ENCODE data around the gene PHRF1.
"Not testable (repeated sequence)": the region's sequence is repeated elsewhere in the genome, so short reads cannot be mapped to it uniquely, and the experiment has no call there.

PHRF1 gene

DNA sequence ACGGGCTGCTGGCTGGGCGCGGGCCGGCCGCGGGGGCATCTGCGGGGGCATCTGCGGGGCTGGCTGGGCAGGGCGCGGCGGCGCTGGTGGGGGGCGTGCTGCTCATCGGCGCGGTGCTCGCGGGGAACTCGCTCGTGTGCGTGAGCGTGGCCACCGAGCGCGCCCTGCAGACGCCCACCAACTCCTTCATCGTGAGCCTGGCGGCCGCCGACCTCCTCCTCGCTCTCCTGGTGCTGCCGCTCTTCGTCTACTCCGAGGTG lies 61.0 kb downstream of the PHRF1 start:
- DNase-seq: no peak

DNA sequence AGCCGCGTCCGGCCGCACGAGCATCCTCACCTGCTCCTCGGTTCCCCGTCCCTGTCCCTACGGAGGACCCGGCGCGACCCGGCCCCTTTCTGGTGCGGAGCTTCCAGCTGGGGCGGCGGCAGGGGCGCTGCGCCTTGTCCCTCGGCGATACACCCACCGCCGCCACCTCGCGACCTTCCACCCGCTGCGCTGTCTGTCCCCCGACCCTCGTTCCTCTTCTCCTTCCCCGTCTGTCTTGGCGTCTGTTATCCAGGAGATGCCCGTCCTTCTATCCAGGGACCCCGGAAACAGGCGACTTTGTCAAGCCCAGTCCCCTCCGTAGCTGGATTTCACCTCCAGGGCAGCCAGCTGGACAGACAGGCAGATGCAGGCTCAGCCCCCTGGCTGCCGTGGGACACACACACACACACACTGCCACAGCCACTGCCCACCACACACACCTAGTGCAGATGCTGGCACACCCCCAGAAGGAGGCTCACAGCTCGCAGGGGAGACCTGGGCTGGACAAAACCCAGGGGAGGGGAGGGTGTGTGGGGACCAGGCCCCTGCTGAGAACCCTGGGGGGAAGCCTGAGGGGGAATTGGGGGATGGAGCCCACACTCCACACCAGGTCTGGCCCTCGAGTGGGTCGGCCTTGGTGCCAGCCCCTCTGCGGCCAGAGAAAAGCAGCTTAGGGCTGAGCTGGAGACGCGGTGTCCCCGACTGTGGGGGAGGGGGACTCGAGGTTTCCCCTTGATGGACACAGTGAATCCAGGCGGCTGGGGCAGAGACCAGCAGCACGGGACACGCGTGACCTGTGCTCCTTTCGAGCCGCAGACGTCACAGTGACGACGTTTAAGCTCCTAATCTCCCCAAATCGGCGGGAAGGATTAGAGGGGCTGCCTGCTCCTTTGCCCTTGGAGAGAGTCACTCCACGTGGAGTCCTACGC lies 61.6 kb downstream of the PHRF1 start:
- no peak for DNase-seq

DNA sequence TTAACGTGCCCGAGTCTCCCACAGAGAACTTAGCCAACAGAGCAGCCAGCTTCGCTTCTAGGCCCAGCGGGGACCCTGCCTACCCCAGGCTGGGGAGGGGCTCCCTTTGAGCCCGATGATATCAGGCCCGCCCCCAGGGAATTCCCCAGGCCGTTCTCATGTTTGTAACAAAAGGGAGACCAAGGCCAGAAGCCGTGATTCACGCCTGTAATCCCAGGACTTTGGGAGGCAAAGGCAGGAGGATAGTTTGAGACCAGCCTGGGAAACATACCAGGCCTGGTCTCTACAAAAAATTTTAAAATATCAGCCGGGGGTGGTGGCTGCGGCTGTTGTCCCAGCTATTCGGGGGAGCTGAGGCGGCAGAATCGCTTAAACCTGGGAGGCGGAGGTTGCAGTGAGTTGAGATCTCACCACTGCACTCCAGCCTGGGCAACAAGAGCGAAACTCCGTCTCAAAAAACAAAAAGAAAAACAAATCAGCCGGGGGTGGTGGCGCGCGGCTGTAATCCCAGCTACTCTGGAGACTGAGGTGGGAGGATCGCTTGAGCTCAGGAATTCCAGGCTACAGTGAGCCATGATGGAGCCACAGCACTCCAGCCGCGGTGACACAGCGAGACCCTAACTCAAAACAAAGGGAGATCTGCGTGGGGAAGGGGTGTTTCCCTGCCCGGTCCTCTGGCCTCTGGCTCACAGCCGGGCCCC lies 62.5 kb downstream of the PHRF1 start:
- no peak for DNase-seq

DNA sequence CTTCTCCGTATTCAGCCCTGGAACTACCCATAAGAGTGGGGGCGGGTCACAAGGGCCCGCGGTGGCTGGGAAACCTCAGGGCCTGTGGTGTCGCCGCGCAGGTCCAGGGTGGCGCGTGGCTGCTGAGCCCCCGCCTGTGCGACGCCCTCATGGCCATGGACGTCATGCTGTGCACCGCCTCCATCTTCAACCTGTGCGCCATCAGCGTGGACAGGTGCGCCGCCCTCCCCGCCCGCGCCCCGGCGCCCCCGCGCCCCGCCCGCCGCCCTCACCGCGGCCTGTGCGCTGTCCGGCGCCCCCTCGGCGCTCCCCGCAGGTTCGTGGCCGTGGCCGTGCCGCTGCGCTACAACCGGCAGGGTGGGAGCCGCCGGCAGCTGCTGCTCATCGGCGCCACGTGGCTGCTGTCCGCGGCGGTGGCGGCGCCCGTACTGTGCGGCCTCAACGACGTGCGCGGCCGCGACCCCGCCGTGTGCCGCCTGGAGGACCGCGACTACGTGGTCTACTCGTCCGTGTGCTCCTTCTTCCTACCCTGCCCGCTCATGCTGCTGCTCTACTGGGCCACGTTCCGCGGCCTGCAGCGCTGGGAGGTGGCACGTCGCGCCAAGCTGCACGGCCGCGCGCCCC lies 63.2 kb downstream of the PHRF1 start:
- peak; percentile 15 for DNase-seq

DNA sequence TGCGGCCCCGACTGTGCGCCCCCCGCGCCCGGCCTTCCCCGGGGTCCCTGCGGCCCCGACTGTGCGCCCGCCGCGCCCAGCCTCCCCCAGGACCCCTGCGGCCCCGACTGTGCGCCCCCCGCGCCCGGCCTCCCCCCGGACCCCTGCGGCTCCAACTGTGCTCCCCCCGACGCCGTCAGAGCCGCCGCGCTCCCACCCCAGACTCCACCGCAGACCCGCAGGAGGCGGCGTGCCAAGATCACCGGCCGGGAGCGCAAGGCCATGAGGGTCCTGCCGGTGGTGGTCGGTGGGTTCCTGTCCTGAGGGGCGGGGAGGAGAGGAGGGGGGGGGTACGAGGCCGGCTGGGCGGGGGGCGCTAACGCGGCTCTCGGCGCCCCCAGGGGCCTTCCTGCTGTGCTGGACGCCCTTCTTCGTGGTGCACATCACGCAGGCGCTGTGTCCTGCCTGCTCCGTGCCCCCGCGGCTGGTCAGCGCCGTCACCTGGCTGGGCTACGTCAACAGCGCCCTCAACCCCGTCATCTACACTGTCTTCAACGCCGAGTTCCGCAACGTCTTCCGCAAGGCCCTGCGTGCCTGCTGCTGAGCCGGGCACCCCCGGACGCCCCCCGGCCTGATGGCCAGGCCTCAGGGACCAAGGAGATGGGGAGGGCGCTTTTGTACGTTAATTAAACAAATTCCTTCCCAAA lies 63.9 kb downstream of the PHRF1 start:
- peak; percentile 39 for DNase-seq

DNA sequence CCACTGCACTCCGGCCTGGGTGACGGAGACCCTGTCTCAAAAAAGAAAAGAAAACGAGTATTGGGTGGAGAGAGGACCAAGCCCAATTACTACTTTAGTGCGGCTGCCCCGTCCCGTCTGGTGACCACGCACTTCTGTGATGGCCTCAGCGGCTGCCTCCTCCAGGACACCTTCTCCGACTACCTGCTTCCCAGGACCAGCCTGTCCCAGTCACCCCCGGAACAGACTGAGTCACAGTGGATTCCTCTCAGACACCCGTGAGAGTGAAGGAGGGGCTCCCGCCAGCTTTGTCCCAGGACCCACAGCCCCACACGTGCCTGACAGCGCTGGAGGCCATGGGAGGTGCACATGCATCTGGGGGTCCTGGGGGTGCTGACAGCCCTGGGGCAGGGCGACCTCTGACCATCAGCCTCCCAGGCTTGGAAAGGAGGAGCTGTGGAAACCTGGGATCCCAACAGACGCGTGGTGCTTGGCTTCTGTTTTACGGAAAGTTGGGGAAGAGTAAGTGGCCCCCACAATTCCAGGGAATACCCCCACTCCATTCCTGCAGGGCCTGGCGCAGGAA lies 65.6 kb downstream of the PHRF1 start:
- DNase-seq: no peak

DNA sequence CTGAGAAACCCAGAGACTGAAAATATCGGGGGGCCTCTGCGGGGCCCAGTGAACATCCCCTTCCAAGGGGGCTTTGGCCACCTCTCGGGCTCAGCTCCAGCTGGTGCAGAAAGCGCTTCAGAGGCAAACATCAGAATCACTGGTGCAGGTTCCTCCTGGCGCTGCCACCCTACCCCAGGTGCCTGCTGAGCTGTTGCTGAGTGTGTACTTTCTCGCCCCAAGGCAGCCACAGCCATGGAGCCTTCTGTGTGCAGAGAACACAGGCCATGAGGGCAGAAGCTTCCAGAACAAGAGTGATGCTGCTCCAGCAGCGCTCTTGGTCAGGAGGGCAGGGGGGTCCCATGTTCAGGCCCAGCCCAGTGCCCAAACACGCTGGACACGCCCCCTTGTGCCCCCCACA lies 67.1 kb downstream of the PHRF1 start:
- DNase-seq: no peak

DNA sequence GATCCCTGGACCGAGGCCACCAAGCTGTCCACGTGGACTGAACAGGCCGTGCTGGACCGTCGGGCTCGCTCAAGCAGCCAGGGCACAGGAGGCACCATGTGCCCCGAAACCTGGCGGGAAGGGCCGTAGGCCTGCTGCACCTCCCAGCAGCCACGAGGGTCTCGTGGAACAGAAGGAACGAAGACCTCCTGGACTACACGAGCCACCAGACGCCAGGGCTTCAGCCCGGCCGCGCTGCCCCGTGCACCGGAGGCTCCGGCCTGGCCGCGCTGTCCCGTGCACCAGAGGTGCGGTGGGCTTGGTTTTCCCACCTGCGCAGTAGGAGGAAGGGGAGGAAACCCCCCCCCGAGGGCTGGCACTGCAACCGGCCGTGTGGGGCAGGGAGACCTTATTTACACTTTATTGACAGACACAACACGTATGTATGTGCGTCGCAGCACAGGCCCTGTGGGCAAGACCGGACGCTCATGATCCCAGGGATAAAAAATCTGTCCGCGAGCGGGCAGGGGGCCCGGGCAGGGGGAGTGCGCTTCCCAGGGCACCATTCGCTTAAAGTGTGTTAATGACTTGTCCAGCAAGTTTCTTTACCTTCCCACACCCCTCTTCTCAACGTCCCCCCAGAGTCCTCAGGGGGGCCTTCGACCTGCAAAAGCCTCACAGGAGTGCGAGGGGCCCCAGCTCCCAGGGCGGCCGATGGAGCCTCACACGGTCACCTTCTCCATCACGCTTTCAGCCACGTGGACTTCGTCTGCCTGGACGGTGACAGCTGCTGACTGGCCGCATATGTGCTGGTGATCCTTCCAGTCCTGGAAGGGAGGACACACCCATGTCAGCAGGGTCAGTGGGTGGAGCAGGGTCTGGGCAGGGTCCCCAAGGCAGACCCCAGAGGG lies 67.8 kb downstream of the PHRF1 start:
- no peak for DNase-seq

DNA sequence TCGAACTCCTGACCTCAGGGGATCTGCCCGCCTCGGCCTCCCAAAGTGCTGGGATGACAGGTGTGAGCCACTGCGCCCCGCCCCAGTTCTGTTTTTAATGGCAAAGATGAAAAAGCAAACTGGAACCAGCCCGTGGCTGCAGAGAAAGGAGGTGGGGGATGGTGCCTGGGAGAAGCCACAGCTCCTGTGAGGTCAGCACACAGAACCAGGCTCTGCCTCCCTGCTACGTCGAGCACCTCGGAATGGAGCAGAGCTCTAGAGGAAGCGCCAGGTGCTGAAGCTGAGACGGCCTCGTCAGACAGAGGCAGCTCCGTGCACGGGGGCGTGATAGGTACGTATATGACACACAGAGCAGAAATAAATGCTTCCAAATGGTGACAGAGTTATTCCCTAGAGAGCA lies 69.3 kb downstream of the PHRF1 start:
- no peak for DNase-seq

DNA sequence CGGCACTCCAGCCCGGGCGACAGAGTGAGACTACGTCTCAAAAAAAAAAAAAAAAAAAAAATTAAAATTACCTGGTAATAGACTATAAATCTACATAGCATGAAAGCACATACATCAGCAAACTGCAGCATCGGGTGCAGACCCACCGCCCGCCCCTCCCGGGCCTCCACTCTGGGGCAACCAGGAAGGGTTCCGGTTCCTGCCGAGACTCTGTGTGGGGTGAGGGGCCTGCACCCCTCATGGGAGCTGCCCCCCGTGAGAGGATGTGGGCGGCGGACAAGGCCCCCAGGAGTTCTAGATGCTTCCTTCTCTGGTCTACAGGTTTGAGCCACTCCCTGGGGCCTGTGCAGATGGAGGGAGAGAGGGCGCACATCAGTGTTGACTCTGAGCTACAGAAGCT lies 69.9 kb downstream of the PHRF1 start:
- DNase-seq: no peak

DNA sequence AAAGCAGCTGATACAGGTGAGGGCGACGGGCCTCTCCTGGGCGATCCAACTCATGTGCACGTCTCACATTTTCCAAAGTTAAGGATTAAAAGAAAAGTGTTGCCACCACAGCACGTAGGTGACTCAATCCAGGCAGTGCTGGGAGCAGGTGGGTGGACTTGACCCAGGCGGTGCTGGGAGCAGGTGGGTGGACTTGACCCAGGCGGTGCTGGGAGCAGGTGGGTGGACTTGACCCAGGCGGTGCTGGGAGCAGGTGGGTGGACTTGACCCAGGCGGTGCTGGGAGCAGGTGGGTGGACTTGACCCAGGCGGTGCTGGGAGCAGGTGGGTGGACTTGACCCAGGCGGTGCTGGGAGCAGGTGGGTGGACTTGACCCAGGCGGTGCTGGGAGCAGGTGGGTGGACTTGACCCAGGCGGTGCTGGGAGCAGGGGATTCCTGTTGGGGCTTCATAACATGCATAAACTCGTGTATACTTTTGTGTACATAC lies 71.4 kb downstream of the PHRF1 start:
- DNase-seq: not testable (repeated sequence)

DNA sequence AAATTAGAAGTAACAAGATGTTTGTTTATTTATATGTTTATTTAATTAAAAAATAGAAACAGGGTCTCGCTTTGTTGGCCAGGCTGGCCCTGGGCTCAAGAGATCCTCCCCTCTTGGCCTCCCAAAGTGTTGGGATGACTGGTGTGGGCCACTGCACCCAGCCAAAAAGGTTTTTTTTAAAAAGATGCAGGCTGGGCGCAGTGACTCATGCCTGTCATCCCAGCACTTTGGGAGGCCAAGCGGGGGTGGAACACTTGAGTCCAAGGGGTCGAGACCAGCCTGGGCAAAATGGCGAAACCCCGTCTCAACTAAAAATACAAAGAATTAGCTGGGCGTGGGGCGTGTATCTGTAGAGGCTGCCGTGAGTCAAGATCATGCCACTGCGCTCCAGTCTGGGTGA lies 74.2 kb downstream of the PHRF1 start:
- DNase-seq: no peak

DNA sequence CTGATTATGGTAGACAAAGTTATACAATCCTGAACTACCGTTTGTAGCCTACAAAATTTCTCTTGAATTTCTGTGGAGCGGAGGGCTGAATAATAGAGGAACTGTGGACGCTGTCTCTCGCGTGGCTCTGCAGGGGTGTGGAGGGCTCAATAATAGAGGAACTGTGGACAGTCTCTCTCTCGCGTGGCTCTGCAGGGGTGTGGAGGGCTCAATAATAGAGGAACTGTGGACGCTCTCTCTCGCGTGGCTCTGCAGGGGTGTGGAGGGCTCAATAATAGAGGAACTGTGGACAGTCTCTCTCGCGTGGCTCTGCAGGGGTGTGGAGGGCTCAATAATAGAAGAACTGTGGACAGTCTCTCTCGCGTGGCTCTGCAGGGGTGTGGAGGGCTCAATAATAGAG lies 76.9 kb downstream of the PHRF1 start:
- not testable (repeated sequence) for DNase-seq

DNA sequence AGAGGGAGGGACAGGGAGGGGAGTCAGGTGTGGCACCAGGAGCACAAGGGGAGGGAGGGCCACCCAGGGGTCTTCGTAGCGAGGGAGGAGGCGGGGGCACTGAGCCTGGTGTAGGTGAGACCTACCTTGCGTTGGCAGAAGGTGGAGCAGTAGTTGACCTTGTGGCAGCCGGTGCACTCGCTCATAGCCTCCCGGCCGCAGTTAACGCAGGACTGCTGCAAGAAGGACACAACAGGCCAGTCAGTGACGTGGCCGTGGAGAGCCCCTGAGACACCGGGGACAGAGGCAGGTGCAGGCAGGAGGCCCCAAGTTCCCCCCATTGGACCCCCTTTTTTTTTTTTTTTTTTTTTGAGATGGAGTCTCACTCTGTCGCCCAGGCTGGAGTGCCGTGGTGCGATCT lies 77.6 kb downstream of the PHRF1 start:
- DNase-seq: no peak

DNA sequence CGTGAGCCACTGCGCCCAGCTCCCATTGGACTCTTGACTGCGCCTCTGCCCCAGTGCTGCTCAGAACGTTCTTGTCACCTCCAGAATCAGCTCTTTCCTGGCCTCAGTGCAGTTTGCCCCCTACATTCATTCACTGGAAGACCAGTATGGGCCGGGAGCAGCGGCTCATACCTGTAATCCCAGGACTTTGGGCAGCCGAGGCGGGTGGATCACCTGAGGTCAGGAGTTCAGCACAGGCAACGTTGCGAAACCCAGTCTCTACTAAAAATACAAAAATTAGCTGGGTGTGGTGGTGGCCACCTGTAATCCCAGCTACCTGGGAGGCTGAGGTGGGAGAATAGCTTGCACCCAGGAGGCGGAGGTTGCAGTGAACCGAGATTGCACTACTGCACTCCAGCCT lies 78.2 kb downstream of the PHRF1 start:
- not testable (repeated sequence) for DNase-seq

DNA sequence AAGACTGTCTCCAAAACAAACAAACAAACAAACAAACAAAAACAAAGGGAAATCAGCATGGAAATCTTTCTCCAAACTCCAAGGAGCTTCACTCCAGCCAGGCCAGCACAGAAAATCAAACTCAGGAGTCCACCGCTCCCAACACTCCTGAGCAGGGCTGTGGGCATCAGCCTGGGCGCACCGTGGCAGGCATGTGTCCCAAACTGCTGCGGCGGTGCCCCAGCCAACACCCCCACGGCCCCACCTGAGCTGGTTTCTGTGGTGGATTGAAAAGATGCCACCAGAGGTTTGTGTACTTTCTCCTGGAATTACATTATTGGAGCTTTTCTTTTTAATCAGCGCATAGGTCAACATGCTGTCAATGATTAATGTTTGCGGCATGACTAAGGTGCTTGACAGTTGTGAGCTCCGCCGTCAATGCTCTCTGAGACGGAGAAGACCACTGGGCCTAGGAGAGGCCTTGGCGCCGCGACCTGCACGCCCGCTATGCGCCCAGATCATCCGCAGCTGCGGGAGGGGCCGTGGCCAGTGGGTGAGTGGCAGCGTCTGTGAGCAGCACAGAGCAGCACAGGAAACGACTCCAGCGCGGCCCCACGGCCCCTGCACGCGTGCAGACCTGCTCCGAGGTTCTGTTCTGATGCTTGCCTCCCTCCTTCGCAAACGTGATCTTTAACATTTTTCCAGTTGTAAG lies 78.9 kb downstream of the PHRF1 start:
- no peak for DNase-seq

DNA sequence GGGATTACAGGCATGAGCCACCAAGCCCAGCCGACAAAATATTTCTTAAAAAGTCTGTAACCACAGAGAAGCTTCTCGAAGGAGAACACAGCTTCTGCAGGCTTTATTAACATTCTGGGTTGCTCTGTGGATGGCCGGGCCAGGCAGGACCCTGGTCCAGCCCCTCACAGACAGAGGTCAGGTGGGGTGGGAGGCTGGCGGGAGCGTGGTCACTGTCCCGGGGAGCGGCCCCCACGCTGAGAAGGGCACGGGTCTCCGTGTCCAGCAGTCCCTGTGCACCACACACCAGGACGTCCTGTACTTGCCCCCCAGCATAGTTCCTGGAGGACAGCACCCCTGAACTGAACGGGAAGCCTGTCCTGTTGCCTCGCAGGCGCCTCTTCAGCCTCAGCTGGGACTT lies 80.2 kb downstream of the PHRF1 start:
- DNase-seq: no peak

DNA sequence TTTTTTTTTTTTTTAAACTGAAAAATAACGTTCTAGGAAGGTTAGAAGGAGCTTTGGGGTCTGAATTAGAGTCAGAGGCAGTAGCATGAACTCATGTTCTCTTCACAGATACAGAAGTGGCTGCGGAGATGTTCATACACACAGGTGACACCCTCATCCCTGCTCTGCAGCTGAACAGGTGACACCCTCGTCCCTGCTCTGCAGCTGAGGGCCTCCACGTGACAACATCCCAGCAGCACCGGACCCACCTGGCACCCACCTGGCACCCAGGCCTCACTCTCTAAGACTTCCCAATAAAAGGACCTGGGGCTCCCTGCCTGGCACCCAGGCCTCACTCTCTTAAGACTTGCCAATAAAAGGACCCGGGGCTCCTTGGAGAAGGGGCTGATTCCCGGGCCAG lies 80.6 kb downstream of the PHRF1 start:
- DNase-seq: no peak

DNA sequence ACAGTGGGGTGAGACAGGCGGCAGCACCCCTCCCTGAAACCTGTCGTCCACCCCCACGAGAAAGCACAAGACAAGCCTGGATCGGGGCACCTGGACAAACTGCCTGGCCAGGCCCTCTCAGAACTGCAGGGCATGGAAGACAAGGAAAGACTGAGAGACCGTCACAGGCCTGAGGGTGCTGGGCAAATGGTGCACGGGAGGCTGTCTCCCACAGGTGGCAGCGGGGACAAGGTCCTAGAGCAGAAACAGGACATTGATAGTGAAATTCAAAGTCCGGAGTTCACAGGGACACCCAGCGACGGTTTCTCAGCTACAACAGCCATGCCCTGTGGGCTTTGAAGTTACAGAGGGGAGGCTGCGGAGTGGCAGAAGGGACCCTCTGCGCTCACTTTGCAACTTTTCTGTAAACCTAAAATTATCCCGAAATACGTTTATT lies 81.4 kb downstream of the PHRF1 start:
- no peak for DNase-seq

DNA sequence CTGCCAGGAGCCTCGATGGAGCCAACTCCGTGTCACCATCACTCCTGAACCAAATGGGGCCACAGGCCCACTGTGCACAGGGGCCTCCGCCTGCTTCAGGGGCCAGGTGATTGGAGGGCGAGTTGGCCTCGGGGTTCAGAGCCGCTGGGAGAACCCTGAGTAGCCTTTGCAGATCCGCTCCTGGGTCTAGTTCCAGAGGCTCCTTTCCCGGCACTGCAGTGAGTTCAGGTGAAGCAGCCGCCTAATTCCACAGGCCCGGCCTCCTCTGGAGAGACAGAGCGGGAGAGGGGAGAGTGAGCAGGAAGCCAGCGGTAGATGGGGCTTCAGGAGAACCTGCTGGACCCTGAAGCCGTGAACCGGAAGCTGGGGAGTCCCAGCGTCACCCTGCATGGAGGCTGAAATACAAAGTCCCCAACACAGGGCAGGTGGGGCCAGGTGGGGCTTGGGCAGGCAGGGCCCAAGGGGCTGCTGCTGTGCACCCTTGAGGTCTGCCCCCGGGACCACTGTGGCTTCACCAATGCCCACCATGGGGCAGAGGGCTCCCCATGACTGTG lies 83.3 kb downstream of the PHRF1 start:
- DNase-seq: no peak

DNA sequence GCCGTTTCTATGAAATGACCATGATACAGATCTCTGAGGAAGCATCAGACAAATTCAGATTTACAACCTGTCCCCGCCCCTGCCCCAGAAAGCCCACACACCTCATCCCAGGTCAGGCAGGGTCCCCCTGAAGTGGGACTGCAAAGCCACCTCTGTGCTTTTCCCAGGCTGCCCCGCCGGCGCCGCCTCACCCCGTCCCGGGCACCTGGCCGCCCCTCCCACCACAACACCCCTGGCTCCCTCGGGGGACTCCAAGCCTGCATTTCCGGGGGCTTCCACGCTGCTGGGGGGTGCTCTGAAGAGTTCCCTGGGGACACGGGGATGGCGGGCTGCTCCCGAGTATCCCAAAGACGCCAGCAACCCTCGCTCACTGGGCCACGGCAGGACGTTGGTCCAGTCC lies 84.0 kb downstream of the PHRF1 start:
- no peak for DNase-seq

Measured in suppressor macrophage treated with lipopolysaccharide for 4 hours (primary cell).